ENCODE measurements around the gene P2RY8. TPM values are rescaled to one million over a fixed set of nuclear protein-coding genes. Genes with fewer than 3 reads are reported as not detected.

Gene P2RY8
- total and polyA plus RNA-seq, 2 of the 4 experiments (the other 2 are of a cell fraction), result not detected

DNA sequence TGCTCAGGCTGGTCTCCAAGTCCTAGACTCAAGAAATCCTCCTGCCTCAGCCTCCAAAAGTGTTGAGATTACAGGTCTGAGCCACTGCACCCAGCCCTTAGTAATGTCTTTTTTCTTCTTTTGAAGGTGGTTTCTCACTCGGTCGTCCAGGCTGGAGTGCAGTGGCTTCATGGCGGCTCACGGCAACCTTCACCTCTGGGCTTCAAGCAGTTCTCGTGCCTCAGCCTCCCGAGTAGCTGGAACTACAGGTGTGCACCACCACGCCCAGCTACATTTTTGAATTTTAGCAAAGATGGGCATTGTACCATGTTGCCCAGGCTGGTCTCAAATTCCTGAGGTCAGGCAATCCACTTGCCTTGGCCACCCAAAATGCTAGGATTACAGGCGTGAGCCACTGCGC lies 52.0 kb downstream of the P2RY8 start:
- no peak overlapping the region for H3K9ac ChIP-seq (ENCODE audit: low read depth, low read length)
- H4K20me1 ChIP-seq (ENCODE audit: insufficient read depth, low read length), result no peaks in the 10 kb centered on the region
- no peak overlapping the region for H3K18ac ChIP-seq (ENCODE audit: low read depth, low read length)
- TF ChIP-seq RCOR1 (IDR thresholded peaks at IDR 0.05; ENCODE audit: insufficient replicate concordance, low read length) (no peak), CEBPB (IDR thresholded peaks at IDR 0.05; ENCODE audit: low read depth, low read length) (no peak)
- in situ Hi-C loops (cut with MboI; ENCODE audit: low sequenced_read_pairs) (no loop called here), intact Hi-C loops (cut with micrococcal nuclease) (no loop called here), dilution Hi-C loops (cut with HindIII; ENCODE audit: low sequenced_read_pairs, unreplicated experiment) (no loop called here)
- 75% methylated on average over 3 of the region's 9 CpGs; no CpG with 5 or more reads in 1 of the 2 experiments for WGBS, 2 experiments (ENCODE audit: extremely low coverage in 2 of 2, insufficient read length in 1 of 2)
- H4K8ac ChIP-seq (ENCODE audit: low read depth in 2 of 2, low read length in 2 of 2), result no peak overlapping the region
- no peak overlapping the region for H4K5ac ChIP-seq (ENCODE audit: low read depth, low read length)
- no TSS peak for BruUV-seq (replicated peaks)
- H2AK9ac ChIP-seq (replicated peaks; ENCODE audit: low read depth, low read length, poor library complexity), result no peak overlapping the region
- ChIA-PET CTCF (no interaction called here), POLR2A (ENCODE audit: unreplicated experiment) (no interaction called here)
- H2BK15ac ChIP-seq (ENCODE audit: low read depth, low read length), result no peak overlapping the region
- no peak overlapping the region for H3K4ac ChIP-seq (ENCODE audit: low read depth, low read length)
- no peaks in the 10 kb centered on the region for H3K36me3 ChIP-seq (ENCODE audit: control insufficient read depth, insufficient read depth, low read length)
- H3K27me3 ChIP-seq (ENCODE audit: control insufficient read depth, insufficient read depth, low read length), result no peaks in the 10 kb centered on the region
- no peak overlapping the region for H2AK5ac ChIP-seq (ENCODE audit: low read depth, low read length)
- H3K9me3 ChIP-seq (ENCODE audit: control insufficient read depth, insufficient read depth, low read length), result peaks cover 23% of the 10 kb centered on the region; the same call in 1 of the 2 replicates
- H3K56ac ChIP-seq (ENCODE audit: extremely low read depth, insufficient read depth, low read length), result no peak overlapping the region
- ATAC-seq (ENCODE audit: low read depth), result no peak
- H2BK120ac ChIP-seq (ENCODE audit: low read depth, low read length), result no peak overlapping the region
- no peak overlapping the region for H2AFZ ChIP-seq (replicated peaks; ENCODE audit: low read length, poor library complexity)
- no peak overlapping the region for H3K27ac ChIP-seq (ENCODE audit: insufficient read depth, low read length)
- no peak overlapping the region for H3K23ac ChIP-seq (ENCODE audit: low read depth, low read length)
- no peak overlapping the region for H3K14ac ChIP-seq (replicated peaks; ENCODE audit: low read depth, low read length)
- no peak overlapping the region for H3K4me2 ChIP-seq (ENCODE audit: low read depth, low read length)
- no peak for DNase-seq
- H2BK5ac ChIP-seq (ENCODE audit: low read depth, low read length, poor library complexity, severe bottlenecking), result no peak overlapping the region
- no peak overlapping the region for H2BK20ac ChIP-seq (ENCODE audit: low read depth, low read length)
- no peaks in the 10 kb centered on the region for H3K9me1 ChIP-seq (ENCODE audit: insufficient read depth, low read length)
- no peaks in the 10 kb centered on the region for H3K79me1 ChIP-seq (ENCODE audit: low read depth in 1 of 2, low read length in 2 of 2)
- H3K4me3 ChIP-seq (ENCODE audit: insufficient read depth, low read depth, low read length), result no peak overlapping the region
- no peak overlapping the region for H4K91ac ChIP-seq (ENCODE audit: insufficient read depth, low read depth, low read length)
- H3K4me1 ChIP-seq (ENCODE audit: control insufficient read depth, insufficient read depth, low read length), result no peaks in the 10 kb centered on the region
